GM23248 (cell line): ENCODE measurements around the gene CFAP97D2. TPM values are rescaled to one million over a fixed set of nuclear protein-coding genes. Genes with fewer than 3 reads are reported as not detected.

ENCODE experiments used
- DNase-seq: peaks from one replicate; pipeline ENCODE4 v3.0.0-alpha.2; 2015
- H2AFZ ChIP-seq: fragments of 200-600 bp; sonication (generic); 2 replicates; pipeline ENCODE4 v1.6.1; 2016; ENCODE audit warnings: antibody characterized with exemption
- H3F3A ChIP-seq: fragments of 200-600 bp; sonication (generic); 2 replicates; pipeline ENCODE4 v1.6.1; 2016; ENCODE audit warnings: mild to moderate bottlenecking, antibody characterized with exemption, mixed run types; ENCODE audit not compliant: insufficient read depth
- H3K27ac ChIP-seq: fragments of 200-600 bp; sonication (generic); 2 replicates; pipeline ENCODE4 v1.5.1; 2016; ENCODE audit warnings: mild to moderate bottlenecking
- H3K27me3 ChIP-seq: fragments of 200-600 bp; sonication (generic); replicated peaks from 2 replicates; pipeline ENCODE4 v1.6.1; 2016; ENCODE audit warnings: mild to moderate bottlenecking; ENCODE audit not compliant: insufficient read depth
- H3K36me3 ChIP-seq: fragments of 200-600 bp; sonication (generic); 2 replicates; pipeline ENCODE4 v1.6.1; 2016; ENCODE audit warnings: low read depth, mild to moderate bottlenecking
- H3K4me1 ChIP-seq: fragments of 200-600 bp; sonication (generic); 2 replicates; pipeline ENCODE4 v1.6.1; 2016; ENCODE audit warnings: mild to moderate bottlenecking; ENCODE audit not compliant: insufficient read depth
- H3K4me2 ChIP-seq: fragments of 200-600 bp; sonication (generic); one replicate; pipeline ENCODE4 v1.6.1; 2016; ENCODE audit warnings: mild to moderate bottlenecking; ENCODE audit not compliant: unreplicated experiment
- H3K4me3 ChIP-seq: fragments of 200-600 bp; sonication (generic); 2 replicates; pipeline ENCODE4 v1.5.1; 2016; ENCODE audit warnings: mild to moderate bottlenecking
- H3K79me2 ChIP-seq: fragments of 200-600 bp; sonication (generic); 2 replicates; pipeline ENCODE4 v1.6.1; 2016; ENCODE audit warnings: mild to moderate bottlenecking; ENCODE audit not compliant: insufficient read depth
- H3K9ac ChIP-seq: fragments of 200-600 bp; sonication (generic); 2 replicates; pipeline ENCODE4 v1.6.1; 2016; ENCODE audit warnings: mild to moderate bottlenecking
- H3K9me2 ChIP-seq: fragments of 200-600 bp; sonication (generic); 2 replicates; pipeline ENCODE4 v1.6.1; 2016; ENCODE audit warnings: mixed run types, mild to moderate bottlenecking, moderate library complexity; ENCODE audit not compliant: insufficient read depth
- H3K9me3 ChIP-seq: fragments of 200-600 bp; sonication (generic); one replicate; pipeline ENCODE4 v1.6.1; 2017; ENCODE audit warnings: low read depth
- H4K20me1 ChIP-seq: fragments of 200-600 bp; sonication (generic); 2 replicates; pipeline ENCODE4 v1.6.0; 2016; ENCODE audit not compliant: insufficient read depth
- EZH2 ChIP-seq: fragments of 200-600 bp; sonication (generic); IDR thresholded peaks from 2 replicates; pipeline ENCODE4 v1.6.1; 2018; ENCODE audit warnings: antibody characterized with exemption, mild to moderate bottlenecking; ENCODE audit not compliant: insufficient read depth, poor library complexity, severe bottlenecking
- EZH2phosphoT487 ChIP-seq: fragments of 200-600 bp; sonication (generic); IDR thresholded peaks from 2 replicates; pipeline ENCODE4 v1.6.1; 2018; ENCODE audit warnings: antibody characterized with exemption, moderate library complexity, mild to moderate bottlenecking, low read depth; ENCODE audit not compliant: insufficient read depth
- WGBS, 2 experiments: methylation state at CpG; one replicate each; pipeline ENCODE4 v1.1.6; 2015 to 2017; ENCODE audit warnings: low lambda C conversion rate in 2 of 2, low coverage in 1 of 2; ENCODE audit errors: missing lambda C conversion rate in 2 of 2; 5-methylcytosine and 5-hydroxymethylcytosine counted together
- in situ Hi-C: fragments of 300-500 bp; cut with MboI; formaldehyde crosslinking; loops from 2 replicates; pipeline ENCODE4 v1.15.0; 2020
- polyA plus RNA-seq: library from polyadenylated mRNA; unstranded; fragments of >200 nt; fragmentation: Nextera tagmentation; extraction: Ambion mirVana; gene quantifications from 2 replicates; pipeline ENCODE4 v1.2.1, GENCODE V29; 2016
- total RNA-seq: library from RNA; depleted of rRNA; stranded (reverse); fragments of >200 nt; shearing (Covaris generic); gene quantifications from 2 replicates; pipeline ENCODE4 v1.2.3, GENCODE V29; 2014

CFAP97D2 gene
- total and polyA plus RNA-seq, 2 experiments from 2014 or later, result not detected

GRCh38 chr13:114213980-114214379 lies 34.9 kb downstream of the CFAP97D2 start:
- WGBS, 2 experiments, result 88 to 91% methylated on average over 7 of the region's 7 CpGs
- H3K9me3 ChIP-seq, result no peaks in the 10 kb centered on the region
- H3F3A ChIP-seq, result no peaks in the 10 kb centered on the region
- H3K79me2 ChIP-seq, result no peaks in the 10 kb centered on the region
- no peak for DNase-seq
- H3K27ac ChIP-seq, result no peak overlapping the region
- H3K9ac ChIP-seq, result no peak overlapping the region
- no peaks in the 10 kb centered on the region for H3K9me2 ChIP-seq
- in situ Hi-C loops, result no loop called here
- H3K4me2 ChIP-seq, result no peak overlapping the region
- no peak overlapping the region for H3K4me3 ChIP-seq
- H4K20me1 ChIP-seq, result no peaks in the 10 kb centered on the region
- no peak overlapping the region for H2AFZ ChIP-seq
- no peaks in the 10 kb centered on the region for H3K4me1 ChIP-seq
- H3K27me3 ChIP-seq, result no peaks in the 10 kb centered on the region
- TF ChIP-seq EZH2 (no peak), EZH2phosphoT487 (no peak)
- no peaks in the 10 kb centered on the region for H3K36me3 ChIP-seq

- Histone ChIP-seq H3K4me1 (no peaks in the 10 kb centered on the region), H3K4me3 (no peak overlapping the region), H2AFZ (no peak overlapping the region), H3K79me2 (no peaks in the 10 kb centered on the region), H4K20me1 (no peaks in the 10 kb centered on the region), H3K9me2 (no peaks in the 10 kb centered on the region), H3F3A (no peaks in the 10 kb centered on the region), H3K9me3 (no peaks in the 10 kb centered on the region), H3K27me3 (no peaks in the 10 kb centered on the region), H3K4me2 (no peak overlapping the region), H3K36me3 (no peaks in the 10 kb centered on the region), H3K27ac (no peak overlapping the region), H3K9ac (no peak overlapping the region)
- DNase-seq, result no peak
- WGBS, 2 experiments, result 62 to 70% methylated on average over 3 of the region's 3 CpGs
- in situ Hi-C loops, result no loop called here
- TF ChIP-seq EZH2 (no peak), EZH2phosphoT487 (no peak)
These were observed 40.3 kb downstream of the CFAP97D2 start for GRCh38 chr13:114219392-114219791.

- no peak overlapping the region for H2AFZ ChIP-seq
- no peak overlapping the region for H3K4me3 ChIP-seq
- H3K27ac ChIP-seq, result no peak overlapping the region
- in situ Hi-C loops, result no loop called here
- no peaks in the 10 kb centered on the region for H3K4me1 ChIP-seq
- no peaks in the 10 kb centered on the region for H3K27me3 ChIP-seq
- no peaks in the 10 kb centered on the region for H4K20me1 ChIP-seq
- no peak overlapping the region for H3K9ac ChIP-seq
- WGBS, 2 experiments, result 84 to 90% methylated on average over 9 of the region's 9 CpGs
- no peak overlapping the region for H3K4me2 ChIP-seq
- no peaks in the 10 kb centered on the region for H3K9me2 ChIP-seq
- H3K9me3 ChIP-seq, result no peaks in the 10 kb centered on the region
- H3F3A ChIP-seq, result no peaks in the 10 kb centered on the region
- DNase-seq, result no peak
- no peaks in the 10 kb centered on the region for H3K79me2 ChIP-seq
- H3K36me3 ChIP-seq, result no peaks in the 10 kb centered on the region
- TF ChIP-seq EZH2 (no peak), EZH2phosphoT487 (no peak)
These were observed 43.5 kb downstream of the CFAP97D2 start for GRCh38 chr13:114222461-114222968.

GRCh38 chr13:114224201-114224600 lies 45.1 kb downstream of the CFAP97D2 start:
- 88 to 93% methylated on average over 13 of the region's 13 CpGs for WGBS, 2 experiments
- no peak overlapping the region for H3K4me2 ChIP-seq
- H3K4me1 ChIP-seq, result peaks cover 2% of the 10 kb centered on the region
- H2AFZ ChIP-seq, result no peak overlapping the region
- no peak overlapping the region for H3K4me3 ChIP-seq
- H3K9me2 ChIP-seq, result no peaks in the 10 kb centered on the region
- H3K9ac ChIP-seq, result no peak overlapping the region
- H3F3A ChIP-seq, result peaks cover 2% of the 10 kb centered on the region
- no peaks in the 10 kb centered on the region for H3K79me2 ChIP-seq
- H3K36me3 ChIP-seq, result no peaks in the 10 kb centered on the region
- no peaks in the 10 kb centered on the region for H3K27me3 ChIP-seq
- in situ Hi-C loops, result no loop called here
- no peak overlapping the region for H3K27ac ChIP-seq
- no peaks in the 10 kb centered on the region for H3K9me3 ChIP-seq
- H4K20me1 ChIP-seq, result no peaks in the 10 kb centered on the region
- DNase-seq, result no peak
- no peak for TF ChIP-seq EZH2
- no peak for TF ChIP-seq EZH2phosphoT487

- Histone ChIP-seq H3K79me2 (no peaks in the 10 kb centered on the region), H3K9ac (no peak overlapping the region), H4K20me1 (no peaks in the 10 kb centered on the region), H3K4me2 (no peak overlapping the region), H3F3A (peaks cover 11% of the 10 kb centered on the region), H2AFZ (no peak overlapping the region), H3K9me2 (no peaks in the 10 kb centered on the region), H3K4me1 (peaks cover 16% of the 10 kb centered on the region), H3K4me3 (no peak overlapping the region), H3K9me3 (no peaks in the 10 kb centered on the region), H3K27ac (no peak overlapping the region), H3K27me3 (no peaks in the 10 kb centered on the region), H3K36me3 (no peaks in the 10 kb centered on the region)
- no peak for TF ChIP-seq EZH2phosphoT487
- TF ChIP-seq EZH2, result no peak
- in situ Hi-C loops, result no loop called here
- WGBS, 2 experiments, result 75 to 81% methylated on average over 7 to 8 of the region's 8 CpGs
- no peak for DNase-seq
These were observed 46.6 kb downstream of the CFAP97D2 start for GRCh38 chr13:114225610-114226009.
